Measurements from ENCODE around the gene CFAP299. TPM values are rescaled to one million over a fixed set of nuclear protein-coding genes. Genes with fewer than 3 reads are reported as not detected.

Gene CFAP299
- total and polyA plus RNA-seq, 2 of the 13 experiments (the other 11 are each of a cell fraction or from before 2014, with no cell fraction given): not detected

DNA sequence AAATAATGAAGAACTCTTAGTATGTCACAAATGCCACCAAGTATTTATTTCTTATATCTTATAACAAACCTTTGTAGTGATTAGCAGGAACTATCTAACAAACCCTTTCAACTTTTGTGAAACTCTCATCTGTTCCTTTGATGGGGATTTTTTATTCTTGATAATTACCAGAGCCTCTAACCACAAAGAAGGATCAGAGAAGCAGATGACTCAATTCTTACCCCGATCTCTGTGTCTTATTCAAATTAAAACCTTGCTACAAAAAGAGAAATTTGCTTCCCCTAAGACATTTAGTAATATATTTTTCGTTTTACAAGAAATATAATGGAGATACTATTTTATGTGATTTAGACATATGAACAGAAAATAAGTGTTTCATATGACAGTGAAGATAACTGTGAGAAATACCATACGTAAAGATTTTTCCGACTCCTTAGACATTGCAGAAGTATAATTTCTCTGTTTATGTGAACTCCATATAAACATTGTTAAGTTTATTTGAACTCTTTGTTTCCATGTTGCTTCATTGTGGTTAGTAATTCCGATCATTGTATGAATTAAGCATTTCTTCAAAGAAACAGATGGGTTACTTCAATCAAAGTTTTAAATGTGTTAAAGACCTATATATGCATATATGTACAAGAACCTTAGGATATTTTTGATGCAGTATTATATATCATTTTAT is 205.4 kb downstream of the CFAP299 start (continued):
- TF ChIP-seq, protein P1, sequence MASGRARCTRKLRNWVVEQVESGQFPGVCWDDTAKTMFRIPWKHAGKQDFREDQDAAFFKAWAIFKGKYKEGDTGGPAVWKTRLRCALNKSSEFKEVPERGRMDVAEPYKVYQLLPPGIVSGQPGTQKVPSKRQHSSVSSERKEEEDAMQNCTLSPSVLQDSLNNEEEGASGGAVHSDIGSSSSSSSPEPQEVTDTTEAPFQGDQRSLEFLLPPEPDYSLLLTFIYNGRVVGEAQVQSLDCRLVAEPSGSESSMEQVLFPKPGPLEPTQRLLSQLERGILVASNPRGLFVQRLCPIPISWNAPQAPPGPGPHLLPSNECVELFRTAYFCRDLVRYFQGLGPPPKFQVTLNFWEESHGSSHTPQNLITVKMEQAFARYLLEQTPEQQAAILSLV (CRISPR knock-in tag; IDR thresholded peaks at IDR 0.05; ENCODE audit: borderline replicate concordance): no peak
- no peak for TF ChIP-seq ISL2 (CRISPR knock-in tag; IDR thresholded peaks at IDR 0.05)
- no peak for TF ChIP-seq ZNF792 (CRISPR knock-in tag; IDR thresholded peaks at IDR 0.05)
- no peak for TF ChIP-seq SYNCRIP (IDR thresholded peaks at IDR 0.05; ENCODE audit: insufficient read depth, low read depth, low read length)
- TF ChIP-seq ATF2 (CRISPR knock-in tag; IDR thresholded peaks at IDR 0.05): no peak
- TF ChIP-seq KDM5B (CRISPR knock-in tag; IDR thresholded peaks at IDR 0.05; ENCODE audit: borderline replicate concordance): no peak
- no peak for TF ChIP-seq KDM5A (IDR thresholded peaks at IDR 0.05; ENCODE audit: borderline replicate concordance, low read length)

- Histone ChIP-seq H3K4me2 (ENCODE audit: low read depth, low read length) (no peak overlapping the region), H3K4me1 (ENCODE audit: insufficient read depth, low read length) (no peaks in the 10 kb centered on the region), H3K27me3 (ENCODE audit: control insufficient read depth in 1 of 2, insufficient read depth in 2 of 2, low read length in 2 of 2) (no peaks in the 10 kb centered on the region), H3K79me2 (ENCODE audit: insufficient read depth, low read length) (no peaks in the 10 kb centered on the region), H3K9ac (ENCODE audit: insufficient read depth, low read depth, low read length) (no peak overlapping the region), H3K27ac (ENCODE audit: extremely low read length, insufficient read depth, low read length) (no peak overlapping the region), H3K36me3 (replicated peaks in 1 of 2; ENCODE audit: control insufficient read depth in 1 of 2, insufficient read depth in 2 of 2, low read length in 2 of 2) (no peaks in the 10 kb centered on the region), H3K9me3 (ENCODE audit: low read length) (no peaks in the 10 kb centered on the region), H3K4me3 (replicated peaks in 1 of 3; ENCODE audit: insufficient read depth in 1 of 3, low read depth in 2 of 3, low read length in 3 of 3) (no peak overlapping the region), H4K20me1 (ENCODE audit: insufficient read depth, low read length) (no peaks in the 10 kb centered on the region), H2AFZ (ENCODE audit: low read length) (no peak overlapping the region)
- in situ Hi-C loops (cut with HindIII; ENCODE audit: extremely low pct_ligation_motif_present, low pct_unique_long_range_greater_than_20kb) (no loop called here), intact Hi-C loops (cut with micrococcal nuclease; ENCODE audit: unreplicated experiment) (no loop called here)
- 11% methylated on average over 1 of the region's 2 CpGs for WGBS (ENCODE audit: low lambda C conversion rate)
- DNase-seq (ENCODE audit: low spot score): no peak
- ChIA-PET POLR2A (no interaction called here), CTCF (ENCODE audit: low intra/inter-chr PET ratio, low total read pairs) (no interaction called here)
- ATAC-seq: no peak
- no TSS peak for BruUV-seq (replicated peaks)
- FAIRE-seq: no peak
- TF ChIP-seq ZNF784 (CRISPR knock-in tag; IDR thresholded peaks at IDR 0.05; ENCODE audit: borderline replicate concordance): no peak
- no peak for TF ChIP-seq ZNF549 (CRISPR knock-in tag; IDR thresholded peaks at IDR 0.05)
- TF ChIP-seq ZC3H4 (CRISPR knock-in tag; IDR thresholded peaks at IDR 0.05; ENCODE audit: borderline replicate concordance): no peak
- TF ChIP-seq ARID4A (CRISPR knock-in tag; IDR thresholded peaks at IDR 0.05; ENCODE audit: borderline replicate concordance): no peak
- no peak for TF ChIP-seq TP53 (CRISPR knock-in tag; conservative IDR thresholded peaks at IDR 0.05)
- TF ChIP-seq TBX2 (CRISPR knock-in tag; IDR thresholded peaks at IDR 0.05; ENCODE audit: borderline replicate concordance): no peak
These were observed 207.2 kb downstream of the CFAP299 start for GRCh38 chr4:80542747-80543146.

All from HepG2 (cell line).